ENCODE data around the gene ZNF385A.

ZNF385A gene

GRCh38 chr12:54370171-54370730, 14.3 kb downstream of the ZNF385A start:
- no peak for TF ChIP-seq POLR2AphosphoS5 (IDR thresholded peaks at IDR 0.05; ENCODE audit: low read depth, low read length)
- TF ChIP-seq TAF1 (IDR thresholded peaks at IDR 0.05; ENCODE audit: borderline replicate concordance, insufficient read depth, low read length), result no peak
- TF ChIP-seq SIN3A (IDR thresholded peaks at IDR 0.05; ENCODE audit: borderline replicate concordance, insufficient read depth, low read length), result no peak
- TF ChIP-seq REST (IDR thresholded peaks at IDR 0.05; ENCODE audit: insufficient read depth in 1 of 2, low read depth in 2 of 2, low read length in 2 of 2), result no peak
- no peak for TF ChIP-seq FOXP2 (optimal IDR thresholded peaks at IDR 0.05; ENCODE audit: borderline replicate concordance, extremely low read depth, extremely low read length, insufficient read depth)

- TF ChIP-seq FOXP2 (optimal IDR thresholded peaks at IDR 0.05; ENCODE audit: borderline replicate concordance, extremely low read depth, extremely low read length, insufficient read depth) (no peak), SIN3A (IDR thresholded peaks at IDR 0.05; ENCODE audit: borderline replicate concordance, insufficient read depth, low read length) (no peak), REST (IDR thresholded peaks at IDR 0.05; ENCODE audit: insufficient read depth in 1 of 2, low read depth in 2 of 2, low read length in 2 of 2) (no peak), TAF1 (IDR thresholded peaks at IDR 0.05; ENCODE audit: borderline replicate concordance, insufficient read depth, low read length) (no peak), POLR2AphosphoS5 (IDR thresholded peaks at IDR 0.05; ENCODE audit: low read depth, low read length) (no peak)
These were observed 14.9 kb downstream of the ZNF385A start for GRCh38 chr12:54369597-54370131.

- TF ChIP-seq FOXP2 (optimal IDR thresholded peaks at IDR 0.05; ENCODE audit: borderline replicate concordance, extremely low read depth, extremely low read length, insufficient read depth) (no peak), REST (IDR thresholded peaks at IDR 0.05; ENCODE audit: insufficient read depth in 1 of 2, low read depth in 2 of 2, low read length in 2 of 2) (no peak), POLR2AphosphoS5 (IDR thresholded peaks at IDR 0.05; ENCODE audit: low read depth, low read length) (no peak), SIN3A (IDR thresholded peaks at IDR 0.05; ENCODE audit: borderline replicate concordance, insufficient read depth, low read length) (no peak), TAF1 (IDR thresholded peaks at IDR 0.05; ENCODE audit: borderline replicate concordance, insufficient read depth, low read length) (no peak)
These were observed 15.6 kb downstream of the ZNF385A start for GRCh38 chr12:54368709-54369596.

- TF ChIP-seq POLR2AphosphoS5 (IDR thresholded peaks at IDR 0.05; ENCODE audit: low read depth, low read length) (no peak), FOXP2 (optimal IDR thresholded peaks at IDR 0.05; ENCODE audit: borderline replicate concordance, extremely low read depth, extremely low read length, insufficient read depth) (no peak), TAF1 (IDR thresholded peaks at IDR 0.05; ENCODE audit: borderline replicate concordance, insufficient read depth, low read length) (no peak), REST (IDR thresholded peaks at IDR 0.05; ENCODE audit: insufficient read depth in 1 of 2, low read depth in 2 of 2, low read length in 2 of 2) (no peak), SIN3A (IDR thresholded peaks at IDR 0.05; ENCODE audit: borderline replicate concordance, insufficient read depth, low read length) (no peak)
These were observed 16.4 kb downstream of the ZNF385A start for GRCh38 chr12:54368025-54368708.

Measured in PFSK-1 (cell line).